ENCODE data around the gene CARD9.

CARD9 gene

GRCh38 chr9:136340356-136341041 lies 33.0 kb downstream of the CARD9 start:
- POLR2A ChIA-PET = no interaction called here
- CTCF ChIA-PET = interaction anchor here (1.0 to 4.0 kb wide), 7 partner anchors 12 to 59 kb away, joined by 3 to 29 read pairs (median 6); partner anchors contain the start of genes DNLZ and GPSM1
- no peak overlapping the region for H3K4me3 ChIP-seq (ENCODE audit: low read depth, low read length)
- no peak for DNase-seq (ENCODE audit: low read depth, low spot score)
- TF ChIP-seq, protein P1, sequence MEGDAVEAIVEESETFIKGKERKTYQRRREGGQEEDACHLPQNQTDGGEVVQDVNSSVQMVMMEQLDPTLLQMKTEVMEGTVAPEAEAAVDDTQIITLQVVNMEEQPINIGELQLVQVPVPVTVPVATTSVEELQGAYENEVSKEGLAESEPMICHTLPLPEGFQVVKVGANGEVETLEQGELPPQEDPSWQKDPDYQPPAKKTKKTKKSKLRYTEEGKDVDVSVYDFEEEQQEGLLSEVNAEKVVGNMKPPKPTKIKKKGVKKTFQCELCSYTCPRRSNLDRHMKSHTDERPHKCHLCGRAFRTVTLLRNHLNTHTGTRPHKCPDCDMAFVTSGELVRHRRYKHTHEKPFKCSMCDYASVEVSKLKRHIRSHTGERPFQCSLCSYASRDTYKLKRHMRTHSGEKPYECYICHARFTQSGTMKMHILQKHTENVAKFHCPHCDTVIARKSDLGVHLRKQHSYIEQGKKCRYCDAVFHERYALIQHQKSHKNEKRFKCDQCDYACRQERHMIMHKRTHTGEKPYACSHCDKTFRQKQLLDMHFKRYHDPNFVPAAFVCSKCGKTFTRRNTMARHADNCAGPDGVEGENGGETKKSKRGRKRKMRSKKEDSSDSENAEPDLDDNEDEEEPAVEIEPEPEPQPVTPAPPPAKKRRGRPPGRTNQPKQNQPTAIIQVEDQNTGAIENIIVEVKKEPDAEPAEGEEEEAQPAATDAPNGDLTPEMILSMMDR (IDR thresholded peaks at IDR 0.05; ENCODE audit: insufficient read depth, low read length, missing control alignments) = no peak

- ChIA-PET CTCF (interaction anchor here (0.7 to 4.0 kb wide), 10 partner anchors 8 to 59 kb away, joined by 3 to 29 read pairs (median 5); partner anchors contain the start of genes DNLZ and GPSM1), POLR2A (no interaction called here)
- DNase-seq (ENCODE audit: low read depth, low spot score) = no peak
- TF ChIP-seq, protein P1 (IDR thresholded peaks at IDR 0.05; ENCODE audit: insufficient read depth, low read length, missing control alignments) = no peak
- no peak overlapping the region for H3K4me3 ChIP-seq (ENCODE audit: low read depth, low read length)
Measured at GRCh38 chr9:136339958-136340310, 33.5 kb downstream of the CARD9 start.

DNA sequence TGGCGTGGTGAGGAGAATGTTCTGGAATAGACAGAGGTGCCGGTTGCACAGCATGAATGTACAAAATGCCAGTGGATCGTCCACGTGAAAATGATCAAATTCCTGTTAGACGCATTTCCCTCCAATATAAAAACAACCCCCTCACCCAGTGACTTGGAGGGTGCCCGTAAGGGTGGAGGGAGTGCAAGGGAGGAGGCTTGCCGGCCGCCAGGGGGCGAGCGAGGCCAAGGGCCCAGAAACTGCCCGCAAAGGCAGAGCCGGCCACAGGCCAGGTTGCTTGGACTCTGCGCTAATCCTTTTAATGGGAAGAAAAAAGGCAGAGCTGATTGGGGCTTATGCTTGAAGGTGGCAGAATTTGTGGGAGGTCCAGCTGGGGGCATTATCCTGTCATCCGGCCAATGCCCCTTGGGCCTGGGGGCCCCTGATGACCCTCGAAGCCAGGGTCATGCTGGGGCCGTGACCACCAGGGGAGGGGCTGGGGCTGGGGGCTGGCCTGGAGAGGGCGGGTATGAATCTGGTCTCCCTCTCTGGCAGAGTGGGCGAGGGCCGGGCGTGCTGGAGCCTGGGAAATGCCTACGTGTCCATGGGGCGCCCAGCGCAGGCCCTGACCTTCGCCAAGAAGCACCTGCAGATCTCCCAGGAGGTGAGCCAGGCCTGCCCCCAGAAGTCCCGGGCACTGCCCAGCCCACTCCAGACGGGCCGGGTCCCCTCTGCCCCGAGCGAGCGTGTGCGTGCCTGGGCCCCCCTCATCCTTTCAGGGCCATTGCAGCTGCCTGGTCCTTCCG lies 34.1 kb downstream of the CARD9 start:
- CTCF ChIA-PET = interaction anchor here (0.7 to 4.0 kb wide), 10 partner anchors 9 to 60 kb away, joined by 3 to 29 read pairs (median 5); partner anchors contain the start of genes DNLZ and GPSM1
- DNase-seq (ENCODE audit: low read depth, low spot score) = no peak
- POLR2A ChIA-PET = no interaction called here
- TF ChIP-seq, protein P1 (IDR thresholded peaks at IDR 0.05; ENCODE audit: insufficient read depth, low read length, missing control alignments) = peak; percentile 82
- no peak overlapping the region for H3K4me3 ChIP-seq (ENCODE audit: low read depth, low read length)

GRCh38 chr9:136338511-136338910 lies 35.0 kb downstream of the CARD9 start:
- CTCF ChIA-PET = interaction anchor here (1.4 to 4.0 kb wide), 4 partner anchors 10 to 63 kb away, joined by 4 to 29 read pairs (median 5); partner anchors contain the start of gene GPSM1
- POLR2A ChIA-PET = no interaction called here
- DNase-seq (ENCODE audit: low read depth, low spot score) = no peak
- no peak overlapping the region for H3K4me3 ChIP-seq (ENCODE audit: low read depth, low read length)
- TF ChIP-seq, protein P1 (IDR thresholded peaks at IDR 0.05; ENCODE audit: insufficient read depth, low read length, missing control alignments) = no peak

DNA sequence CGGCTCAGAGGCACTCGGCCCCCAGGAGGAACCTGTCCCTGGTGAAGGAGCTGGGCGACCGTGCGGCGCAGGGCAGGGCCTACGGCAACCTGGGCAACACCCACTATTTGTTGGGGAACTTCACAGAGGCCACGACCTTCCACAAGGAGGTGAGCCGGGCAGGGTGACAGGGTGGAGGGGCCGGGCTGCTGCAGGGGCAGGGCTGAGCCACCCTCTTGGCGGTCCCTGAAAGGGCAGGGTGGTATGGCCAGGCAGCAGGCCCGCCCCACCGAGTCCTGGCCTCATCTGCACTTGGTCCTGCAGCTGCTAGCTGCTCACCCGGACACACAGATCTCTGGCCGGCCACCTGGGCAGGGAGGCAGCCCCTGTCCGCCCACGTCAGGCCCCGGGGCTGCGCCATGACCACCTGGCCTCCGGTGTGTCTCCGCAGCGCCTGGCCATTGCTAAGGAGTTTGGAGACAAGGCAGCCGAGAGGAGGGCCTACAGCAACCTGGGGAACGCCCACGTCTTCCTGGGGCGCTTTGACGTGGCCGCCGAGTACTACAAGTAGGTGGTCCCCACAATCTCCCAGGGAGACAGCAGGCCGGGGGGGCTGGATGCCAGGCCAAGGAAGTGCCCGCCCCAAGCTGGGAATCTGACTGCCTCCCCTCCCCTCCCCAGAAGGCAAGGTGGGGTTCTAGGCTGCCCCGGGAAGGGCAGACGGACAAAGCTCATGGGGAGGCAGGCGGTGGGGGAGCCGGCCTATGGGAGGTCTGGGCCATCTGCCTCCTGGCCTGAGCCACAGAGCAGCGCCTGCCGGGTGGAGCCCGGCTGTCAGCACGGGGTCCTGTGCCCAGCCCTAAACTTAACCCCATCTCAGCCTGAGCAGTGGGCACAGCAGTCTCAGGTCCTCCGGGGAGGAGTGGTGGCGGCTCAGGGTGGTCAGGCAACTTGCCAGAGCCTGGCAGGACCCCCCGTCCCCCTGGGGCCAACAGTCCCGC lies 35.8 kb downstream of the CARD9 start:
- no peak for DNase-seq (ENCODE audit: low read depth, low spot score)
- no peak overlapping the region for H3K4me3 ChIP-seq (ENCODE audit: low read depth, low read length)
- TF ChIP-seq, protein P1 (IDR thresholded peaks at IDR 0.05; ENCODE audit: insufficient read depth, low read length, missing control alignments) = no peak
- ChIA-PET POLR2A (interaction anchor here (1.0 to 1.4 kb wide), 2 partner anchors 12 to 25 kb away, joined by 3 to 5 read pairs; no protein-coding TSS in a partner anchor), CTCF (interaction anchor here (1.1 to 4.0 kb wide), 5 partner anchors 8 to 64 kb away, joined by 4 to 29 read pairs (median 6); partner anchors contain the start of genes DNLZ and GPSM1)
